Measurements from ENCODE around the gene PDCD5.

DNA sequence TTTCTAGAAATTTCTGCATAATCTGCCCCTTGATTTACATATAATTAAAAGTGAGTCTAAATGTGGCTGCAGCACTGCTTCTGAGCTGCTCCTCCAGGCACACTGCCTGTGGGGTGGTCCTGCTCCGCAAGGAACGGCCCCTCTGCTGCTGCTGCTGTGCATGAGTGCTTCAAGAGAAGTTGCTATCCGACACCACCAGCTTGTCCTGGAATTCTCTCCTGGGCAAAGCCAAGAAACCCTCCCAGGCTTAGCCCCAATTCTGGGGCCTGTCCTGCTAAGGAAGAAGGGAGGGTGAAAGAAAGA lies 7.5 kb upstream of the PDCD5 start:
- TF ChIP-seq POLR2A (IDR thresholded peaks at IDR 0.05) (no peak), EP300 (IDR thresholded peaks at IDR 0.05) (no peak)
- TF ChIP-seq, protein P1, sequence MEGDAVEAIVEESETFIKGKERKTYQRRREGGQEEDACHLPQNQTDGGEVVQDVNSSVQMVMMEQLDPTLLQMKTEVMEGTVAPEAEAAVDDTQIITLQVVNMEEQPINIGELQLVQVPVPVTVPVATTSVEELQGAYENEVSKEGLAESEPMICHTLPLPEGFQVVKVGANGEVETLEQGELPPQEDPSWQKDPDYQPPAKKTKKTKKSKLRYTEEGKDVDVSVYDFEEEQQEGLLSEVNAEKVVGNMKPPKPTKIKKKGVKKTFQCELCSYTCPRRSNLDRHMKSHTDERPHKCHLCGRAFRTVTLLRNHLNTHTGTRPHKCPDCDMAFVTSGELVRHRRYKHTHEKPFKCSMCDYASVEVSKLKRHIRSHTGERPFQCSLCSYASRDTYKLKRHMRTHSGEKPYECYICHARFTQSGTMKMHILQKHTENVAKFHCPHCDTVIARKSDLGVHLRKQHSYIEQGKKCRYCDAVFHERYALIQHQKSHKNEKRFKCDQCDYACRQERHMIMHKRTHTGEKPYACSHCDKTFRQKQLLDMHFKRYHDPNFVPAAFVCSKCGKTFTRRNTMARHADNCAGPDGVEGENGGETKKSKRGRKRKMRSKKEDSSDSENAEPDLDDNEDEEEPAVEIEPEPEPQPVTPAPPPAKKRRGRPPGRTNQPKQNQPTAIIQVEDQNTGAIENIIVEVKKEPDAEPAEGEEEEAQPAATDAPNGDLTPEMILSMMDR (IDR thresholded peaks at IDR 0.05): no peak

Data from tibial nerve (tissue), 4 donors.